GM21619 (cell line): Measurements from ENCODE around the gene CCNH.

Experiments used
- ATAC-seq: cut with Tn5 transposase; IDR thresholded peaks from one replicate; pipeline ENCODE4 v1.9.1; 2021; ENCODE audit not compliant: unreplicated experiment

The CCNH gene

DNA sequence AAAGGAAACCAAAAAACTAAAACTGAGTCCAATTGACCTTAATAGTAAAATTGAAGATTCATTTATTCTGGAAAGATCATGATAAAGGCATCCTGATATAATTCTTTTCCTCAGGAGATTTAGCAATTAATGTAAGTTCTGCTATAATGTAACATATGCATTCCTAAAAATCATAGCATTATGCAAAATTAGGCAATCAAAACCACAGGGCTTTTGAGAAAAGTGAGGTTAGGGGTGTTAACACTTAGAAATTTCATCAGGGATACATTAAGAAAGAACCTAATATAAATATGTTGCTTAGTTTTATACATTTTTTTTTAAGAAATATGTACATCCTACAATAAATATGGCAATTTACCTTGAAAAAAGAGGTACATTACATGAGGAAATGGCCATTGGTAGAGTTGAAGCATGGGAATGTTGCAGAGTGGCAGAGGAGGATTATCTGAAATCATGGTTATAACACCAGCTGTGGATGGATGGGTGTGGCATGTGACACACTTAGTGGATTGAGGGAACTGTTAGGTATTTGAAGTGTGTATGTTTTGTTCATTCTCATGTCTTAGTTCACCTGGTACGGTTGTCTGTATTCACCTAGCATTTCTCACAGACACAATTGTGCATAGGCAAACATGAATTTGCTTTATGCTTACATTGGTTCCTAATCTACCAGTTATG is 51.1 kb downstream of the CCNH start:
- no peak for ATAC-seq

- ATAC-seq, result no peak
Observed at GRCh38 chr5:87361031-87361445, 51.7 kb downstream of the CCNH start.

- ATAC-seq, result no peak
Observed at GRCh38 chr5:87360132-87360531, 52.6 kb downstream of the CCNH start.

DNA sequence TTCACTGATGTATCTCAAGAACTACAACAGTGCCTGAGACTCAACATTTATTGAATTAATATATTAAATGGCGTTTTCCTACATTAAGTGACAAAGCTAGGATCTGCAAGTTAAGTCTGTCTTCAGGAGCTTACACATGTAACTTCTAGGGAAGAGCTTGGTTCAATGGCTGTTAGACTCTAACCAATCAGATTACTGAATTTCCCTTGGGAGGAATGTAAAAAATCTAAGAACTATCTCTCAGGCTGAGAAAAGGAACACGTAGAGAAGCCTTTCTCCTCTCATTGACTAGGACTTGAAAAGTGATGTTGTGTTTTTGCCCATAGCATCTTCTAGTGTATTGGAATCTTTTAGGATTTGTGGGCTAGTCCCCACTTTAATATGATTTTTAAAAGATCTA is 53.6 kb downstream of the CCNH start:
- ATAC-seq, result no peak

GRCh38 chr5:87354496-87354895 is 58.2 kb downstream of the CCNH start:
- ATAC-seq, result peak; percentile 95

DNA sequence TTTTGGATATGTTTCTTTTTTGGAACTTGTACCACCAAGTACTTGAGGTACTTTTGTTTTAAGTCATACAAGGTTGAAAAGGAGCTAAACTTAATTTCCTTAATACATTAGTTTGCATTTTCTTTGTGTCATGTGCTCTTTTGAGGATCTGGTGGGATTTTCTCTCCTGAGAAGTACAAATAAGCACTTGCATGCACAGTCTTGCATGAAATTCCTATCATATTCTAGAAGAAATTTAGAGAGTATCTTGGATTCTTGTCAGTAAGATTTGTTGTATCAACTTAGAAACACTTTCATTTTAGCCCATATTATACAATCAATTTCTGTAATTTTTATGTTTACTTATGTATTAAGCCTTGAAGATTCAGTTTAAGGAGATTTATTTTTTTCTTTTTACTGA is 64.9 kb downstream of the CCNH start:
- no peak for ATAC-seq

- ATAC-seq, result no peak
Observed at GRCh38 chr5:87347272-87347671, 65.5 kb downstream of the CCNH start.
